Large intestine (tissue), 3 donors: ENCODE measurements around the gene ASMT. TPM values are rescaled to one million over a fixed set of nuclear protein-coding genes. Genes with fewer than 3 reads are reported as not detected.
"Not testable (repeated sequence)": the region's sequence is repeated elsewhere in the genome, so short reads cannot be mapped to it uniquely, and the experiment has no call there.

ENCODE experiments used
- DNase-seq, 2 donors: peaks; one replicate each; pipeline versions ENCODE4 v3.0.0 to v3.0.0-alpha.2; 2013
- H3K27ac ChIP-seq: one replicate; pipeline ENCODE4 v1.5.1; 2013; ENCODE audit warnings: low read length
- H3K27me3 ChIP-seq: 2 replicates; pipeline ENCODE4 v1.6.1; 2013; ENCODE audit warnings: low read length; ENCODE audit not compliant: control insufficient read depth, insufficient read depth
- H3K36me3 ChIP-seq: 2 replicates; pipeline ENCODE4 v1.6.1; 2013; ENCODE audit warnings: low read length; ENCODE audit not compliant: control insufficient read depth, insufficient read depth
- H3K4me1 ChIP-seq: one replicate; pipeline ENCODE4 v1.6.1; 2013; ENCODE audit warnings: low read length; ENCODE audit not compliant: control insufficient read depth, insufficient read depth
- H3K4me3 ChIP-seq: one replicate; pipeline ENCODE4 v1.5.1; 2013; ENCODE audit warnings: low read length
- H3K9me3 ChIP-seq: one replicate; pipeline ENCODE4 v1.6.1; 2013; ENCODE audit warnings: mild to moderate bottlenecking, low read depth, low read length, moderate library complexity; ENCODE audit not compliant: control insufficient read depth
- WGBS: methylation state at CpG from one replicate; pipeline ENCODE4 v1.1.5; 2013; ENCODE audit warnings: low lambda C conversion rate; ENCODE audit not compliant: insufficient coverage; 5-methylcytosine and 5-hydroxymethylcytosine counted together
- polyA plus RNA-seq: library from polyadenylated mRNA; unstranded; fragments of 120-200 nt; gene quantifications from one replicate; pipeline ENCODE4 v1.2.1, GENCODE V29; 2013

Gene ASMT
- polyA plus RNA-seq, 1 donor: not detected

DNA sequence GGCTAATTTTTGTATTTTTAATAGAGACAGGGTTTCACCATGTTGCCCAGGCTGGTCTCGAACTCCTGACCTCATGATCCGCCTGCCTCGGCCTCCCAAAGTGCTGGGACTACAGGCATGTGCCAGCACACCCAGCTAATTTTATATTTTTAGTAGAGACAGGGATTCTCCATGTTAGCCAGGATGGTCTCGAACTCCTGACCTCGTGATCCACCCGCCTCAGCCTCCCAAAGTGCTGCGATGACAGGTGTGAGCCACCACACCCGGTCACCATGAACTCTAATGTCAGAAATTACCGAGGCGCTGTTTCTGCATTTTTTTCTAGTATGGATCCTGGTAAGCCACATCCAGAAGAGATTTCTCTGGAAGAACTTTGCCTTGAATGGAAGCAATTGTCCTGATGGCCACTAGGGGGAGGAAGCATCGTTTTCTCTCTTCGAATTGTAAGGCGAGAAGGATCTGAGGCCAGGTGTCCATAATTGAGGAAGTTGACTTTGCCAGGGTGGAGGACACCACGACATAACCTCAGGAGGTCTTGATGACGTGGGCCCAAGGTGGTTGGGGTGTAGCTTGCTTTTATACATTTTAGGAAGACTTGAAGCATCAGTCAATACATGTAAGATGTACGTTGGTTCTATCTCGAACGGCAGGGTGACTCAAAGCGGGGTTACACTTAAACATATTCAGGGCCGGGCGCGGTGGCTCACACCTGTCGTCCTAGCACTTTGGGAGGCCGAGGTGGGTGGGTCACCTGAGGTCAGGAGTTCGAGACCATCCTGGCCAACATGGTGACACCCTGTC lies 37.4 kb downstream of the ASMT start:
- H3K27me3 ChIP-seq, H3K9me3 ChIP-seq, H3K27ac ChIP-seq, H3K4me1 ChIP-seq, H3K4me3 ChIP-seq, H3K36me3 ChIP-seq: not testable (repeated sequence)
- peak; percentile 19 to 33 for DNase-seq
- no CpG with 5 or more reads among the region's 25 CpGs for WGBS

DNA sequence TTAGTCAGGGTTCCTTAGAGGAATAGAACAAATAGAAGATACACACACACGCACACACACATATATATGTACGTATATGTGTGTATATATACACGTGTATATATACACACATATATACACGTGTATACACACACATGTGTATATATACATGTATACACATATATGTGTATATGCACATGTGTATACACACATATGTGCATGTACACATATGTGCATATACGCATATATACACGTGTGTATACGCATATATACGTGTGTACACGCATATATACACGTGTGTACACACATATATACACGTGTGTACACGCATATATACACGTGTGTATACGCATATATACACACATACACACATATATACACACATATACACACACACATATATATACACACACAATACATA lies 41.5 kb downstream of the ASMT start:
- no peaks in the 10 kb centered on the region for H3K36me3 ChIP-seq
- no CpG with 5 or more reads among the region's 14 CpGs for WGBS
- no peaks in the 10 kb centered on the region for H3K27me3 ChIP-seq
- no peak overlapping the region for H3K4me3 ChIP-seq
- no peaks in the 10 kb centered on the region for H3K4me1 ChIP-seq
- no peak for DNase-seq
- H3K27ac ChIP-seq: no peak overlapping the region
- H3K9me3 ChIP-seq: no peaks in the 10 kb centered on the region

DNA sequence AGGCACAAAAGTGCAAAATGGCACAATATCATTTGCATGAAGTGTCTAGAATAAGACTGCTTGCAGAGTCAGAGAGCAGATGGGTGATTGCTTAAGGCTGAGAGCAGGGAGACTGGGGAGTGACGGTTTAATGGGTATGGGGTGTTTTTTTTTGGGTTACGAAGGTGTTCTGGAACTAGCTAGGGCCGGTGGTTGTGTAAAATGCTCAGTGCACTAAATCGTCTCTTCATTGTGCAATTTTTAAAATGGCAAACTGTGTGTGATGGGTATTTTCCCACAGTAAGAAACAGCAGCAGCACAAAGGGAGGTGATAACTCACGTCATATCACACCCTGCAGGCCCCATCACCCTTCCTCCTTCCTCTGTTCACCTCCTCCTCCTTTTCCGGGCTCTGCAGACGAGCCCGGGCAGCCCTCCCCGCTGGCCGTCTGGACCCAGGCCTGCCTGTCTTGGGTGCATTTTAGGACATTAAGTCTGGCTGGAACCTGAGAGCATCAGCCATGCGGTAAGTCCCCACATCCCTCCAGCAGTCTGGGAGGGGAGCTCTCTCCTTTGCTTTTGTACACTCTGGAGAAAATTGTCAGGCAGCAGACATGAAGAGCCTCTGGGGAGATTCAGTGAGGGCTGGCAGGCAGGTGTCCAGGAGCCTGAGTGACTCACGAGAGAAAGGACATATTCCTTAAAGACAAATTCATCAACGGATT lies 42.7 kb downstream of the ASMT start:
- DNase-seq: no peak
- Histone ChIP-seq H3K4me1 (no peaks in the 10 kb centered on the region), H3K27ac (no peak overlapping the region), H3K4me3 (no peak overlapping the region), H3K27me3 (no peaks in the 10 kb centered on the region), H3K36me3 (no peaks in the 10 kb centered on the region), H3K9me3 (no peaks in the 10 kb centered on the region)
- WGBS: no CpG with 5 or more reads among the region's 13 CpGs

DNA sequence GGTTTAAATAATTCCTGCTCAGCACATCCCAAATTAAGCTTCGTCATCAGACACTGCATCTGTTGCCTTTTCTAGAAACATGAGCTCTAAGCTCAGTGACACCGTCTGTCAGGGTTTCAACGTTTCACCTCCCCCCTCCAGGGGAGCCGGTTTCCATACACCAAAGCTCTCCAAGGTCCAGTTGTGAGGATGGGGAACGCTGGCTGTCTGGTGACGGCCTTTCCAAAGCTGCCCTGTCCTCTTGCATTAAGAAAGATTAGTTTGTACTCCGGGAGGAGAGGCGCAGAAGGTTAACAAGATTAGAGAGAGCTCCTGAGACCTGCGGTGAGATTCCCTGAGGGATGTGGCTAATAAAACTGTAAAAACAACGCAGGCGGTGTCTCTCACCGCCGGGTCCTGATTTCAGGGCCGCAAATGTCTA lies 43.2 kb downstream of the ASMT start:
- Histone ChIP-seq H3K4me3 (no peak overlapping the region), H3K36me3 (no peaks in the 10 kb centered on the region), H3K9me3 (no peaks in the 10 kb centered on the region), H3K27me3 (no peaks in the 10 kb centered on the region), H3K4me1 (no peaks in the 10 kb centered on the region), H3K27ac (no peak overlapping the region)
- no peak for DNase-seq
- no CpG with 5 or more reads among the region's 14 CpGs for WGBS

DNA sequence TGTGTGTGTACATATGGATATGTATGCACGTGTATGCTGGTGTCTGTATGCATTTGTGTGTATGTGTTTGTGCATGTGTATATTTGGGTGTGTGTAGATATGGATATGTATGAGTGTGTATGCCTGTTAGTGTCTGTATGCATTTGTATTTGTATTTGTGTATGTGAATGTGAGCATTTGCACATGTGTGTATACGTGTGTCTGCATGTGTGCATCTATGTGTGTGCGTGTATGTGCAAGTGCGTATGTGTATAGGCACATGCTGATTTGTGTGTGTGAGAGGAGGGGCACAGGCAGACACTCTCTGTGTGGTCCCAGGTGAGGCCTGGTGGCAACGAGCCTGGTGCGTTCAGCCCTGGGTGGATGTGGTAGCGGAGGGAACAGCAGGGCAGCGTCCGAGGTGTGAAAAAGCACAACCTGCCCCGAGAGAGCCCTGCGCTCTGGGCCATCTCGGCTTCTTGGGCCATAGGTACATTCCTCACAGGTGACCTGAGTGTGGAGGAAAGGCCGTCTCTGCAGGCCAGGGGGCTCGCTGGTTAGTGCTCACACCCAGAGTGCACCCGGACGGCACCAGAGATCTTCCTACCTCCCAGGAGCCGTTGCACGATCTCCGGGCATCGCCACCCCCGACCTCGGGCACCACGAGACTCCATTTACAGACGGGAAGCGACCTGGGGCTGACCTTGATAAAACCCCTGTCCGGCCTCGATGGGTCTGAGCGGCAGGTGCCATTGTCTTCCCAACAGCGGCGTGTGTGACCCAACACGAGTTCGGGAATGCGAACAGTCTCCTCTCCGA lies 45.0 kb downstream of the ASMT start:
- no peaks in the 10 kb centered on the region for H3K27me3 ChIP-seq
- no peak overlapping the region for H3K4me3 ChIP-seq
- no peaks in the 10 kb centered on the region for H3K4me1 ChIP-seq
- no CpG with 5 or more reads among the region's 34 CpGs for WGBS
- no peak for DNase-seq
- no peaks in the 10 kb centered on the region for H3K36me3 ChIP-seq
- H3K27ac ChIP-seq: no peak overlapping the region
- no peaks in the 10 kb centered on the region for H3K9me3 ChIP-seq

DNA sequence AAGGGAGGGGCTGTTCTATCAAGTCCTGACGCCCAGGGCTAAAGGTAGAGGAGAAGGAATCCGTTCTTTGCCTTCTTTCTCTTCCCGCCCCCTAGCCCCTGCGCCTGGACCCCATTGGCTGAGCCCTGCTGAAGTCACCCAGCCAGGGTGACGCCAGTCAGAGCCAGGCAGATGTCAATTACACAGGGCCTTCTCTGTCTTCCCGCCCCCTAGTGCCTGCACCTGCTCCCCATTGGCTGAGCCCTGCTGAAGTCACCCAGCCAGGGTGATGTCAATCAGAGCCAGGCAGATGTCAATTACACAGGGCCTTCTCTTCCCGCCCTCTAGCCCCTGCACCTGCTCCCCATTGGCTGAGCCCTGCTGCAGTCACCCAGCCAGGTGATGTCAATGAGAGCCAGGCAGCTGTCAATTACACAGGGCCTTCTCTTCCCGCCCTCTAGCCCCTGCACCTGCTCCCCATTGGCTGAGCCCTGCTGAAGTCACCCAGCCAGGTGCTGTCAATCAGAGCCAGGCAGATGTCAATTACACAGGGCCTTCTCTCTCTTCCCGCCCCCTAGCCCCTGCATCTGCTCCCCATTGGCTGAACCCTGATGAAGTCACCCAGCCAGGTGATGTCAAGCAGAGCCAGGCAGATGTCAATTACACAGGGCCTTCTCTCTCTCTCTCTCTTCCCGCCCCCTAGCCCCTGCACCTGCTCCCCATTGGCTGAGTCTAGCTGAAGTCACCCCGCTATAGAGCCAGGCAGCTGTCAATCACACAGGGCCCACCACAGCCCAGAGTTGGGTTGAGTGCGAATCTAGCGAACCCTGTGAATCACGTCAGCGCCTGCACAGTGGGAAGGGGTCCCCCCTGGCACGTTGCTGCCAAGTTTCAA lies 46.4 kb downstream of the ASMT start:
- no peak overlapping the region for H3K27ac ChIP-seq
- no peak overlapping the region for H3K4me3 ChIP-seq
- WGBS: no CpG with 5 or more reads among the region's 16 CpGs
- H3K27me3 ChIP-seq: no peaks in the 10 kb centered on the region
- no peaks in the 10 kb centered on the region for H3K9me3 ChIP-seq
- no peaks in the 10 kb centered on the region for H3K36me3 ChIP-seq
- peak in 1 of 2 donors; percentile 32 for DNase-seq
- no peaks in the 10 kb centered on the region for H3K4me1 ChIP-seq

DNA sequence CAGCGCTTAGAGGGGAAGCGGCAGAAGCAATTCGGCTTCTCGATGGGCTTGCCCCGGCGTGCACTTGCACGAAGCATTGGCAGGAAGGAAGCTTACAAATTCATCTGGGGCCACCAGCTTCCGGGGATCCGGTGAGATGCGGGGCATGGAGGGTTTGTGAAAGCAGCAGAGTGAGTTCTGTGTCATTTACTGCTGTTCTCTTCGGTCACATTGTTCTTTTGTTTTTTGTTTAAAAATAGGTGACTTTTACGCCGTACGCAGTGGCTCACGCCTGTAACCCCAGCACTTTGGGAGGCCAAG lies 47.0 kb downstream of the ASMT start:
- Histone ChIP-seq H3K27ac (no peak overlapping the region), H3K4me1 (no peaks in the 10 kb centered on the region), H3K36me3 (no peaks in the 10 kb centered on the region), H3K9me3 (no peaks in the 10 kb centered on the region), H3K4me3 (no peak overlapping the region), H3K27me3 (no peaks in the 10 kb centered on the region)
- no peak for DNase-seq
- 90% methylated on average over 4 of the region's 15 CpGs for WGBS

DNA sequence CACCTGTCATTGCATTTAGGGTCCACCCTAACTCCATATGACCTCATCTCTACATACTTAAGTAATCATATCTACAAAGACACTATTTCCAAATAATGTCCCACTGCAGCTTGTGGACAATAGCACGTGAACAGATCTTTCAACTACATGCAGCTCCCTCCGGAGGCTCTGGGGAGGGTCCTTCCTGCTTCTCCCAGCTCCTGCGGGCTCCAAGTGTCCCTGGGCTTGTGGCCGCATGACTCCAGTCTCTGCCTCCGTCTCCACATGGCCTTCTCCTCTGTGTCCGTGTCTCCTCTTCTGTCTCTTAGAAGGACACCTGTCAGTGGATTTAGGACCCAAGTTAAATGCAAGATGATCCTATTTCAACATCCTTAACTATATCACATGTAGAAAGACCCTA lies 52.7 kb downstream of the ASMT start:
- Histone ChIP-seq H3K9me3 (no peaks in the 10 kb centered on the region), H3K27ac (no peak overlapping the region), H3K36me3 (no peaks in the 10 kb centered on the region), H3K4me1 (no peaks in the 10 kb centered on the region), H3K4me3 (no peak overlapping the region), H3K27me3 (no peaks in the 10 kb centered on the region)
- 80% methylated on average over 1 of the region's 6 CpGs for WGBS
- DNase-seq: no peak

DNA sequence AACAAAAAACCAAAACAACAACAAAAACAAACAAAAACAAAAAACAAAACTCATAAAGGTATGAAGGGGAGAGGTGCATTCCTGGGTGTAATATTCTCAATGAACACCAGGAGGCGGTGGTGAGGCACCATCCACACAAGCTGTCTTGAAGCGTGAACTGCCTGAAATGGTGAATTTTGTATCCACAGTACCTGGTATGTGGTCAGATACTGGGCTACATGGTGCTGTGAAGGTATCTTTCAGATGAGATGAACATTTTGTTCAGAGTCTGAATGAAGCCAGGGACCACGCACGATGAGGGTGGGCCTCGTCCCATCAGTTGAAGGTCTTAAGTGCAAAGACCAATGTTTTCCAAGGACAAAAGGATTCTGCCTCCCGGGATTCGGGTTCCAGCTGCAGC lies 58.5 kb downstream of the ASMT start:
- Histone ChIP-seq H3K27ac (no peak overlapping the region), H3K27me3 (no peaks in the 10 kb centered on the region), H3K4me3 (no peak overlapping the region), H3K4me1 (no peaks in the 10 kb centered on the region), H3K9me3 (no peaks in the 10 kb centered on the region), H3K36me3 (no peaks in the 10 kb centered on the region)
- DNase-seq: no peak
- WGBS: no CpG with 5 or more reads among the region's 7 CpGs

DNA sequence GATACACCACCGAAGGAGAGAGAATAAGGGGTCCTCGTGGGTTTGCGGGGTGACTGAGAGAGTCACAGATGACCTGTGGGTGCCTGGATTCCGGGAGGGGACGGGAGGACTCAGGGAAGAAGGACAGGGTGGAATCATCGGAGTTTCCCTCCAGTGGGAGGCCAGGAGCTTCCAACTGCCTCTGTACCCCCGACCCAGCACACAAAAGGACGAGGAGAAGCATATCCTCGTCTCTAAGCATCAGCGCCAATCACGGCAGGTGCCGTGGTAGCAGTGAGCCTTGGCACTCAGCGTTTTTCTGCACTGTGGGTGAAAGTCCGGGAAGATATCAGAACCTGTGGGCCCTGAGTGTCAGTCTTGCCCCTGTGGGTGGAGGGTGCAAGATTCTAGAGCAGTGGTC lies 62.0 kb downstream of the ASMT start:
- no peak overlapping the region for H3K4me3 ChIP-seq
- H3K27ac ChIP-seq: no peak overlapping the region
- no CpG with 5 or more reads among the region's 14 CpGs for WGBS
- DNase-seq: no peak
- no peaks in the 10 kb centered on the region for H3K27me3 ChIP-seq
- no peaks in the 10 kb centered on the region for H3K4me1 ChIP-seq
- H3K36me3 ChIP-seq: no peaks in the 10 kb centered on the region
- H3K9me3 ChIP-seq: no peaks in the 10 kb centered on the region
